Measurements from ENCODE around the gene MEOX2.

Gene MEOX2

GRCh38 chr7:15685358-15686294 lies 857 bp downstream of the MEOX2 start:
- no peaks in the 10 kb centered on the region for H3K9me3 Mint-ChIP-seq
- H3K4me1 Mint-ChIP-seq = no peaks in the 10 kb centered on the region
- ATAC-seq = no peak
- DNase-seq = no peak
- H3K4me3 Mint-ChIP-seq = no peak overlapping the region
- no peaks in the 10 kb centered on the region for H3K36me3 Mint-ChIP-seq (ENCODE audit: low read depth)
- peaks cover 45% of the 10 kb centered on the region for H3K27me3 Mint-ChIP-seq
- no peak overlapping the region for H3K27ac Mint-ChIP-seq

GRCh38 chr7:15684871-15685270 lies 1.6 kb downstream of the MEOX2 start:
- peaks cover 45% of the 10 kb centered on the region for H3K27me3 Mint-ChIP-seq
- no peak for DNase-seq
- no peaks in the 10 kb centered on the region for H3K9me3 Mint-ChIP-seq
- no peaks in the 10 kb centered on the region for H3K36me3 Mint-ChIP-seq (ENCODE audit: low read depth)
- no peaks in the 10 kb centered on the region for H3K4me1 Mint-ChIP-seq
- H3K4me3 Mint-ChIP-seq = no peak overlapping the region
- no peak overlapping the region for H3K27ac Mint-ChIP-seq
- no peak for ATAC-seq

GRCh38 chr7:15684111-15684800 lies 2.2 kb downstream of the MEOX2 start:
- DNase-seq (no peak), ATAC-seq (no peak)
- H3K4me1 Mint-ChIP-seq = no peaks in the 10 kb centered on the region
- no peaks in the 10 kb centered on the region for H3K9me3 Mint-ChIP-seq
- no peak overlapping the region for H3K4me3 Mint-ChIP-seq
- H3K27ac Mint-ChIP-seq = no peak overlapping the region
- no peaks in the 10 kb centered on the region for H3K36me3 Mint-ChIP-seq (ENCODE audit: low read depth)
- H3K27me3 Mint-ChIP-seq = peaks cover 45% of the 10 kb centered on the region

GRCh38 chr7:15682751-15683245 lies 3.7 kb downstream of the MEOX2 start:
- no peak for DNase-seq
- H3K27ac Mint-ChIP-seq = no peak overlapping the region
- H3K4me1 Mint-ChIP-seq = no peaks in the 10 kb centered on the region
- no peak for ATAC-seq
- no peaks in the 10 kb centered on the region for H3K9me3 Mint-ChIP-seq
- H3K4me3 Mint-ChIP-seq = no peak overlapping the region
- H3K27me3 Mint-ChIP-seq = peaks cover 38% of the 10 kb centered on the region
- H3K36me3 Mint-ChIP-seq (ENCODE audit: low read depth) = no peaks in the 10 kb centered on the region

GRCh38 chr7:15682111-15682510 lies 4.4 kb downstream of the MEOX2 start:
- ATAC-seq = no peak

GRCh38 chr7:15681631-15682030 lies 4.9 kb downstream of the MEOX2 start:
- Mint-ChIP-seq H3K36me3 (ENCODE audit: low read depth) (no peaks in the 10 kb centered on the region), H3K9me3 (no peaks in the 10 kb centered on the region), H3K27me3 (peaks cover 27% of the 10 kb centered on the region), H3K27ac (no peak overlapping the region), H3K4me1 (no peaks in the 10 kb centered on the region), H3K4me3 (no peak overlapping the region)
- ATAC-seq = no peak
- no peak for DNase-seq

More at GRCh38 chr7:15682111-15682510, 4.4 kb downstream of the MEOX2 start:
- DNase-seq = no peak
- Mint-ChIP-seq H3K27me3 (peaks cover 31% of the 10 kb centered on the region), H3K4me1 (no peaks in the 10 kb centered on the region), H3K4me3 (no peak overlapping the region), H3K36me3 (ENCODE audit: low read depth) (no peaks in the 10 kb centered on the region), H3K27ac (no peak overlapping the region), H3K9me3 (no peaks in the 10 kb centered on the region)

- Mint-ChIP-seq H3K27me3 (peaks cover 22% of the 10 kb centered on the region), H3K4me1 (no peaks in the 10 kb centered on the region), H3K4me3 (no peak overlapping the region), H3K27ac (no peak overlapping the region), H3K36me3 (ENCODE audit: low read depth) (no peaks in the 10 kb centered on the region), H3K9me3 (no peaks in the 10 kb centered on the region)
- no peak for ATAC-seq
- DNase-seq = no peak
Observed at GRCh38 chr7:15681186-15681585, 5.3 kb downstream of the MEOX2 start.

GRCh38 chr7:15680446-15680845 lies 6.0 kb downstream of the MEOX2 start:
- H3K36me3 Mint-ChIP-seq (ENCODE audit: low read depth) = no peaks in the 10 kb centered on the region
- no peak overlapping the region for H3K4me3 Mint-ChIP-seq
- DNase-seq (no peak), ATAC-seq (no peak)
- peaks cover 15% of the 10 kb centered on the region for H3K27me3 Mint-ChIP-seq
- no peak overlapping the region for H3K27ac Mint-ChIP-seq
- H3K4me1 Mint-ChIP-seq = no peaks in the 10 kb centered on the region
- H3K9me3 Mint-ChIP-seq = no peaks in the 10 kb centered on the region

- H3K4me3 Mint-ChIP-seq = no peak overlapping the region
- ATAC-seq (no peak), DNase-seq (no peak)
- H3K27ac Mint-ChIP-seq = no peak overlapping the region
- no peaks in the 10 kb centered on the region for H3K36me3 Mint-ChIP-seq (ENCODE audit: low read depth)
- H3K4me1 Mint-ChIP-seq = no peaks in the 10 kb centered on the region
- H3K27me3 Mint-ChIP-seq = peaks cover 3% of the 10 kb centered on the region
- H3K9me3 Mint-ChIP-seq = no peaks in the 10 kb centered on the region
Observed at GRCh38 chr7:15679306-15679705, 7.2 kb downstream of the MEOX2 start.

- H3K9me3 Mint-ChIP-seq = no peaks in the 10 kb centered on the region
- DNase-seq (no peak), ATAC-seq (no peak)
- H3K27ac Mint-ChIP-seq = no peak overlapping the region
- H3K36me3 Mint-ChIP-seq (ENCODE audit: low read depth) = no peaks in the 10 kb centered on the region
- H3K4me3 Mint-ChIP-seq = no peak overlapping the region
- no peaks in the 10 kb centered on the region for H3K4me1 Mint-ChIP-seq
- no peaks in the 10 kb centered on the region for H3K27me3 Mint-ChIP-seq
Observed at GRCh38 chr7:15678653-15679052, 7.8 kb downstream of the MEOX2 start.

- H3K4me3 Mint-ChIP-seq = no peak overlapping the region
- no peaks in the 10 kb centered on the region for H3K9me3 Mint-ChIP-seq
- ATAC-seq (no peak), DNase-seq (no peak)
- H3K36me3 Mint-ChIP-seq (ENCODE audit: low read depth) = no peaks in the 10 kb centered on the region
- no peaks in the 10 kb centered on the region for H3K4me1 Mint-ChIP-seq
- H3K27me3 Mint-ChIP-seq = no peaks in the 10 kb centered on the region
- H3K27ac Mint-ChIP-seq = no peak overlapping the region
Observed at GRCh38 chr7:15675379-15675778, 11.1 kb downstream of the MEOX2 start.

- DNase-seq (no peak), ATAC-seq (no peak)
- Mint-ChIP-seq H3K4me1 (no peaks in the 10 kb centered on the region), H3K27me3 (no peaks in the 10 kb centered on the region), H3K36me3 (ENCODE audit: low read depth) (no peaks in the 10 kb centered on the region), H3K27ac (no peak overlapping the region), H3K9me3 (no peaks in the 10 kb centered on the region), H3K4me3 (no peak overlapping the region)
Observed at GRCh38 chr7:15674586-15674985, 11.9 kb downstream of the MEOX2 start.

GRCh38 chr7:15669443-15670090 lies 16.9 kb downstream of the MEOX2 start:
- DNase-seq = no peak
- ATAC-seq = no peak
- no peak overlapping the region for H3K4me3 Mint-ChIP-seq
- no peaks in the 10 kb centered on the region for H3K4me1 Mint-ChIP-seq
- no peaks in the 10 kb centered on the region for H3K36me3 Mint-ChIP-seq (ENCODE audit: low read depth)
- H3K9me3 Mint-ChIP-seq = no peaks in the 10 kb centered on the region
- no peaks in the 10 kb centered on the region for H3K27me3 Mint-ChIP-seq
- H3K27ac Mint-ChIP-seq = no peak overlapping the region

- Mint-ChIP-seq H3K4me1 (no peaks in the 10 kb centered on the region), H3K27ac (no peak overlapping the region), H3K27me3 (no peaks in the 10 kb centered on the region), H3K4me3 (no peak overlapping the region), H3K36me3 (ENCODE audit: low read depth) (no peaks in the 10 kb centered on the region), H3K9me3 (peaks cover 3% of the 10 kb centered on the region)
- no peak for ATAC-seq
- DNase-seq = no peak
Observed at GRCh38 chr7:15667991-15668390, 18.5 kb downstream of the MEOX2 start.

GRCh38 chr7:15662451-15662850 lies 24.0 kb downstream of the MEOX2 start:
- DNase-seq (no peak), ATAC-seq (no peak)
- Mint-ChIP-seq H3K4me1 (no peaks in the 10 kb centered on the region), H3K4me3 (no peak overlapping the region), H3K36me3 (ENCODE audit: low read depth) (no peaks in the 10 kb centered on the region), H3K9me3 (peaks cover 13% of the 10 kb centered on the region), H3K27ac (no peak overlapping the region), H3K27me3 (no peaks in the 10 kb centered on the region)
